Esophagus squamous epithelium (tissue), 5 donors: Measurements from ENCODE around the gene VAV2. TPM values are rescaled to one million over a fixed set of nuclear protein-coding genes. Genes with fewer than 3 reads are reported as not detected.

ENCODE experiments used
- DNase-seq: peaks from one replicate; lab custom pipeline; 2025; lab: John Stamatoyannopoulos, UW
- H3K27ac ChIP-seq, 4 donors: fragments of 200-600 bp; sonication (generic); one replicate each; pipeline ENCODE4 v1.5.1; 2016 to 2019; ENCODE audit warnings: mild to moderate bottlenecking in 1 of 4
- H3K27me3 ChIP-seq, 4 donors: fragments of 200-600 bp; sonication (generic); 1 replicate in 3 of 4; 2 replicates in 1 of 4; pipeline versions ENCODE4 v1.5.1 to v1.6.0; 2017 to 2021; ENCODE audit warnings: antibody characterized with exemption in 1 of 4
- H3K36me3 ChIP-seq, 3 donors: fragments of 200-600 bp; sonication (generic); one replicate each; pipeline ENCODE4 v1.5.1; 2016 to 2019
- H3K4me1 ChIP-seq, 3 donors: fragments of 200-600 bp; sonication (generic); one replicate each; pipeline ENCODE4 v1.5.1; 2017 to 2019
- H3K4me3 ChIP-seq, 4 donors: fragments of 200-600 bp; sonication (generic); 1 replicate in 3 of 4; 2 replicates in 1 of 4; pipeline ENCODE4 v1.5.1; 2016 to 2019; ENCODE audit warnings: mild to moderate bottlenecking in 2 of 4, moderate library complexity in 1 of 4
- H3K9me3 ChIP-seq, 3 donors: fragments of 200-600 bp; sonication (generic); one replicate each; pipeline ENCODE4 v1.5.1; 2016 to 2019
- POLR2A ChIP-seq, 4 donors: fragments of 450-650 bp; IDR thresholded peaks; one replicate each; pipeline ENCODE4 v1.6.1; 2017; ENCODE audit warnings: antibody characterized with exemption in 4 of 4, mild to moderate bottlenecking in 4 of 4, moderate library complexity in 3 of 4
- WGBS, 2 donors: methylation state at CpG; one replicate each; pipeline ENCODE4 v1.1.5; 2018; 5-methylcytosine and 5-hydroxymethylcytosine counted together
- intact Hi-C: fragments of 100-400 bp; cut with DNase I; formaldehyde crosslinking; loops from one replicate; pipeline ENCODE4 v1.15.0; 2022
- total RNA-seq, 4 donors: library from RNA; depleted of rRNA; stranded (reverse); fragments of >200 nt; gene quantifications; one replicate each; pipeline ENCODE4 v1.1.0, GENCODE V29; 2016
- TF ChIP-seq, protein P1 (sequence below), 6 experiments: fragments of 450-650 bp in 4 of 6; fragments of 200-600 bp in 2 of 6; sonication (generic) in 2 of 6; IDR thresholded peaks; one replicate each; pipeline ENCODE4 v1.5.1; 2016 to 2019; ENCODE audit warnings: antibody characterized with exemption in 6 of 6, mild to moderate bottlenecking in 4 of 6, moderate library complexity in 4 of 6
- donor health status: DM: yes; HTN: yes; CAD: no.

The VAV2 gene
- total RNA-seq, 4 donors from 2014 or later: 3.8 to 7.6 (median 5.7) TPM

DNA sequence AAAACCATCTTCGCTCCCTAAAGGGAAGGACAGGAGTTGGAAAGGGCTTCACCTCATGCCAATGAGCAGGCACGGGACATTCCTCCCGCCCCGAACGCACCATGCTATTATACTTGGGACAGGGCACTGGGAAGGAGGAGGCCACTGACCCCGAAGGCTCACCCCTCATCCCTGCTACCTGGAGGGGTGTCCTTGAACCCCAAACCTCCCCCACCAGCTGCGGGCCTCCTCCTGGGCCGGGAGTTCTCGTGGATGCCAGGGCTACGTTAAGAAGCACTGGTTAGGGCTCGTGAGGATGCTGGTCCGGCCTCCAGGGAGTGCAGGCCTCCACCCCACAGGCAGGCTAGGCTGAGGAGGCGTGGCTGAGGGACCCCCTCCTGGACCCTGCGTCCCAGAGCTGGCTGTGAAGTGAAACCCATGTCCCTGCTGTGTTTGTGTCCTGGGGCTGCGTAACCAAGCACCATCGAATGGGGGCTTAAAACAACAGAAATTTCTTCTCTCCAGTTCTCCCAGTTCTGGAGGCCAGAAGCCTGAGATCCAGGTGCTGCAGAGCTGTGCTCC, 142.9 kb downstream of the VAV2 start:
- 91 to 92% methylated on average over 2 to 6 of the region's 16 CpGs for WGBS, 2 donors
- Histone ChIP-seq H3K9me3 (no peaks in the 10 kb centered on the region), H3K4me1 (peaks cover 0 to 12% (median 0%) of the 10 kb centered on the region in 3 donors), H3K4me3 (no peak overlapping the region), H3K36me3 (no peaks in the 10 kb centered on the region), H3K27me3 (no peaks in the 10 kb centered on the region), H3K27ac (no peak overlapping the region)
- TF ChIP-seq, protein P1, sequence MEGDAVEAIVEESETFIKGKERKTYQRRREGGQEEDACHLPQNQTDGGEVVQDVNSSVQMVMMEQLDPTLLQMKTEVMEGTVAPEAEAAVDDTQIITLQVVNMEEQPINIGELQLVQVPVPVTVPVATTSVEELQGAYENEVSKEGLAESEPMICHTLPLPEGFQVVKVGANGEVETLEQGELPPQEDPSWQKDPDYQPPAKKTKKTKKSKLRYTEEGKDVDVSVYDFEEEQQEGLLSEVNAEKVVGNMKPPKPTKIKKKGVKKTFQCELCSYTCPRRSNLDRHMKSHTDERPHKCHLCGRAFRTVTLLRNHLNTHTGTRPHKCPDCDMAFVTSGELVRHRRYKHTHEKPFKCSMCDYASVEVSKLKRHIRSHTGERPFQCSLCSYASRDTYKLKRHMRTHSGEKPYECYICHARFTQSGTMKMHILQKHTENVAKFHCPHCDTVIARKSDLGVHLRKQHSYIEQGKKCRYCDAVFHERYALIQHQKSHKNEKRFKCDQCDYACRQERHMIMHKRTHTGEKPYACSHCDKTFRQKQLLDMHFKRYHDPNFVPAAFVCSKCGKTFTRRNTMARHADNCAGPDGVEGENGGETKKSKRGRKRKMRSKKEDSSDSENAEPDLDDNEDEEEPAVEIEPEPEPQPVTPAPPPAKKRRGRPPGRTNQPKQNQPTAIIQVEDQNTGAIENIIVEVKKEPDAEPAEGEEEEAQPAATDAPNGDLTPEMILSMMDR (IDR thresholded peaks at IDR 0.05): no peak
- no peak for TF ChIP-seq POLR2A (IDR thresholded peaks at IDR 0.05)
- no peak for DNase-seq
- intact Hi-C loops: no loop called here

DNA sequence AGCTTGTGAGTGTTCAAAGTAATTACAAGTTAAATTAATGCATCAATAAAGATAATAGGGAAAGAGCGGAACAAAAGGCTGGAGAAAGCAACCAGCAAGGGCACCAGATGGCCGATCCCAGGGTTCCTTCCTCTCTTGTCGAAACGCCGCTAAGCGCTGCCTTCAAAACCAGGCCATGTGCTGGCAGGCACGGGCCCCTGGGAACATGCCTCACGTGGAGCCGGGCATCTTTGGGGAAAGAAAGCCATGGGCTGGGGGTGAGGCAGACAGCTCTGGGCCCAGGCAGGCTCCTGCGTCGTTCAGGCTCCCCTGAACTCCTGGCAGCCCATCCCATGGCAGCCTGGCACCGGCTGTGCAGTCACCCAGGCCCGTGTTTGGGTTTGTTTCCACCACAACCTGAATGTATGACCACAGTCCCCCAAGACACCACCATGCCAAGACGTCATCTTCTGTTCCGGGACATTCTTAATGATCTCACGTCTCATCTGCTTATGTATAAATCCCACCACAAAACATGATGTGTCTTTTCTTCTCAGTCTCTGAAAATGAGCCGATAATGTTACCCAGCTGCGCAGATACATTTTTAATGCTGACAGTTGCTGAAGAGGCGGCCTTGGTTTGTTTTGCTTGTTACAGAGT, 143.5 kb downstream of the VAV2 start:
- Histone ChIP-seq H3K9me3 (no peaks in the 10 kb centered on the region), H3K4me3 (no peak overlapping the region), H3K4me1 (peaks cover 0 to 17% (median 0%) of the 10 kb centered on the region in 3 donors), H3K27me3 (no peaks in the 10 kb centered on the region), H3K27ac (no peak overlapping the region), H3K36me3 (no peaks in the 10 kb centered on the region)
- WGBS, 2 donors: 89 to 92% methylated on average over 19 of the region's 19 CpGs
- intact Hi-C loops: no loop called here
- no peak for DNase-seq
- TF ChIP-seq, protein P1 (IDR thresholded peaks at IDR 0.05): no peak
- TF ChIP-seq POLR2A (IDR thresholded peaks at IDR 0.05): no peak

DNA sequence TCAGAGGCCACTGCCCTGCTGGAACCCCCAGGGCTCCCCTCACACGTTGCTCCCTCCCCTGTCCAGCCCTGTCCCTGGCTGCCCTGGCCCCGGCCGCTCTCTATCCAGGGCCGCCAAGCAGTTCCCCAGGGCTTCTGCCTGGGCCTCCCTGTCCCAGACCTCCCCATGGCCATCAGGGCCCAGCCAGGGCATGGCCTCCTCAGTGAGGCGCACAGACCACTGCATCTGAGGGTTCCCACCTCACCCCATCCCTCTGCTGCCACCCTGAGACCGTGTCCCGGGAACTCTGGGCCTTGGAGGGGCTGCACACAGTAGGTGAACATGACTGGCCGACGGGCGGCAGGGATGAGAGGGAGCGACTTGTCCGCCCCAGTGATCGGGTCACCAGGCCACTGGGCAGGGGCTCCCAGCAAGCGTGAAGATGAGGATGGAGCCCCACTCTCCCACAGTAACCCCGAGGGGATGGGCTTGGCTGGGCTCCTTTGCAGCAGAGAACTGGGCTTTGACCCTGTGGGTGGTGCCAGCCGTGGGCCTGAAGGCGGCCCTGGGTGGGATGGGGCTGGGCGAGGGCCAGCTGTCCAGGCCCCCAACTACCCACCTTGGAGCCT, 145.5 kb downstream of the VAV2 start:
- 90 to 93% methylated on average over 2 to 3 of the region's 18 CpGs for WGBS, 2 donors
- no peaks in the 10 kb centered on the region for H3K27me3 ChIP-seq
- no peaks in the 10 kb centered on the region for H3K36me3 ChIP-seq
- DNase-seq: no peak
- no peak overlapping the region for H3K27ac ChIP-seq
- peaks cover 0 to 17% (median 0%) of the 10 kb centered on the region in 3 donors for H3K4me1 ChIP-seq
- TF ChIP-seq, protein P1 (IDR thresholded peaks at IDR 0.05): no peak
- TF ChIP-seq POLR2A (IDR thresholded peaks at IDR 0.05): no peak
- no peaks in the 10 kb centered on the region for H3K9me3 ChIP-seq
- H3K4me3 ChIP-seq: no peak overlapping the region
- intact Hi-C loops: no loop called here

DNA sequence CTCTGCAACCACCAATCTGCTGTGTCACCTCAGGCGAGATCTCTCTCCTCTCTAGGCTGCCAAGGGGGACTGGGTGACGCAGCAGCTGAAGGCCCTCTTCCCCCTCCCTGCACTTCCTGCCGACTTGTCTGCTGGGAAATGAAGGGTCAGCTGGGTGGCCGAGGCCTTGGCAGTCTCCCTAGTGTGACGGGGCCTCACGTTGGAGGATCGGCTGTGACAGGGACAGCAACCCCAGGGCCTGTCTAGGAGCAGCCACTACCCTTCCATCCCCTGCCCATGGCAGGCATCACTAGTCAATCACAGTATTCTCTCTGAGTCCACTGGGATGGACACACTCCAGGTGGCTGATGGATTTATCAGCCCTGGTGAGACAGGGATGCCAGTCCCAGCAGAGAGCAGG, 146.7 kb downstream of the VAV2 start:
- Histone ChIP-seq H3K27me3 (no peaks in the 10 kb centered on the region), H3K36me3 (no peaks in the 10 kb centered on the region), H3K4me3 (peak overlapping the region in 1 of 4 donors; percentile 34), H3K27ac (peak overlapping the region in 3 of 4 donors; percentile 22 to 70 (median 59)), H3K4me1 (peaks cover 0 to 19% (median 0%) of the 10 kb centered on the region in 3 donors), H3K9me3 (no peaks in the 10 kb centered on the region)
- TF ChIP-seq, protein P1 (IDR thresholded peaks at IDR 0.05): no peak
- no peak for TF ChIP-seq POLR2A (IDR thresholded peaks at IDR 0.05)
- WGBS, 2 donors: 73% methylated on average over 4 of the region's 7 CpGs; no CpG with 5 or more reads in 1 of the 2 donors
- DNase-seq: no peak
- intact Hi-C loops: no loop called here

DNA sequence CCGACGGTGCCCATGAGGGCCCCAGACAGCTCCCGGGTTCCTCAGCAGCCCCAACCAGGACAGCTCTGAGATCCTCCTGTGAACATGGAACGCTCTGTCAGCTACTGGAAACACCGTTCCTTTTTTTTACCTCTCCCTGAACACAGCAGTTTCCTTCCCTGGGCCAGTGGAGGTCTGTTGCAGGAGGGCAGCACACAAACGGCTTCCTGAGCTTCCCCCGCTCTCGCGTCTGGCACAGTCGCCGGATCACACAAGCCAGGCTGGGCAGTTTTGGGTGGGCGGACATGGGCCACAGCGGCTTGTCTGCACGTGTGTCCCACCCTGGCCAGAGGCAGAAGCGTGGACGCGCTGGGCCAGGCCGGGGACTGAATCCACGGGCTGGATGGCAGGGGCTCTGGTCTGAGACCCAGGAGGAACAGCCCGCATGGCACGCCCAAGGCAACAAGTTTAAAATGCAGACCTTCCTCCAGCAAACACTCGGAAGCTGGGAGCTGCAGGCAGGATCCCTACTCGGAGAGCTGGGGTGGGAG, 147.2 kb downstream of the VAV2 start:
- no peak for TF ChIP-seq POLR2A (IDR thresholded peaks at IDR 0.05)
- TF ChIP-seq, protein P1 (IDR thresholded peaks at IDR 0.05): no peak
- Histone ChIP-seq H3K4me1 (peaks cover 0 to 24% (median 0%) of the 10 kb centered on the region in 3 donors), H3K4me3 (peak overlapping the region in 1 of 4 donors; percentile 34), H3K36me3 (no peaks in the 10 kb centered on the region), H3K27ac (peak overlapping the region; percentile 20 to 70 (median 40)), H3K9me3 (no peaks in the 10 kb centered on the region), H3K27me3 (no peaks in the 10 kb centered on the region)
- 58 to 68% methylated on average over 4 to 5 of the region's 23 CpGs for WGBS, 2 donors
- DNase-seq: no peak
- intact Hi-C loops: no loop called here
